HK-2 (cell line): ENCODE measurements around the gene SCFD2.
"Not testable (repeated sequence)": the region's sequence is repeated elsewhere in the genome, so short reads cannot be mapped to it uniquely, and the experiment has no call there.

Experiments
- DNase-seq: peaks from one replicate; pipeline ENCODE4 v3.0.0-alpha.2; 2018; ENCODE audit not compliant: unreplicated experiment

SCFD2 gene

DNA sequence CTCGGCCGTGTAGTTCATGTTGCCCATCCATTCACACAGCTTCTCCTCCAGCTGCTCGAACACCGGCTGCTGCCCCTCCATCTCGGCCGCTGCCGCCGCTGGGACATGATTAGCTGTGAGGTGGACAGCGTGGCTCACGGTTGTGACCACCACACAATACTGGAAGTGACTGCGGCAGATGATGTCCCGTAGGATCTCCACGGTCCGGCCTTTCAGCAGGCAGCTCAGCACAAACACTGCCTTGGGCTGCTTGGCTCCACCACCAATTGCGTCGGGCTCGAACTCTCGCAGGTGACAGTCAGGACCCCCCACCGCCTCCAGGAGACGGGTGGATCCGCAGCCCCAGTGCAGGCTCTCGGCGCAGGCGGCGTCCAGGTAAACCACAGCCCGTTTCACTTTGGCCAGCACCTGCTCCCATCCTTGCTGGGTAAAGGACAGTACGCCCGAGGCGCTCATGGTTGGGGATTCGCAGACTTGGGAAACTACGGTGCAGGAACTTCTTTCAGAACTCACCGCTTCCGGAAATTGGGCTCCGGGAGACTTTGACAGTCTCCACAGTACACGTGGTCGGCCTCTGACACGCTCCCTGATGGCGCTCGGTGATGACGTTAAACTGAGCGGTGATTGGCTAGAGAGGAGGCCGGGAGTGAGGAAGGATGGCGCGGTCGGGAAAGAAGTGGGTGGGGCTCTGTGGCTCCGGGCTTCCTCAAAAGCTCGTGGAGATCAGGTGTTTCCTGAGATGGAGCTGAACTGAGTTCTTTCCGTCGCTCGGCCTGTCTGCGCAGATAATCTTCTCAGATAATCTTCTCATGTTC is at the start of gene SCFD2:
Gene SCFD2, minus strand, starts transcription at position 576 of the 815 bp plus-strand sequence.
- DNase-seq = peak; percentile 96

DNA sequence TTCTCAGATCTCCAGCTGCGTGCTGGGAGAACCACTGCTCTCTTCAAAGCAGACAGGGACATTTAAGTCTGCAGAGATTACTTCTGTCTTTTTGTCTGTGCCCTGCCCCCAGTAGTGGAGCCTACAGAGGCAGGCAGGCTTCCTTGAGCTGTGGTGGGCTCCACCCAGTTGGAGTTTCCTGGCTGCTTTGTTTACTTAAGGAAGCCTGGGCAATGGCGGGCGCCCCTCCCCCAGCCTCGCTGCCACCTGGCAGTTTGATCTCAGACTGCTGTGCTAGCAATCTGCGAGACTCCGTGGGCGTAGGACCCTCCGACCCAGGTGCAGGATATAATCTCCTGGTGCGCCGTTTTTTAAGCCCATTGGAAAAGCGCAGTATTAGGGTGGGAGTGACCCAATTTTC is 43.6 kb upstream of the SCFD2 start:
- not testable (repeated sequence) for DNase-seq

DNA sequence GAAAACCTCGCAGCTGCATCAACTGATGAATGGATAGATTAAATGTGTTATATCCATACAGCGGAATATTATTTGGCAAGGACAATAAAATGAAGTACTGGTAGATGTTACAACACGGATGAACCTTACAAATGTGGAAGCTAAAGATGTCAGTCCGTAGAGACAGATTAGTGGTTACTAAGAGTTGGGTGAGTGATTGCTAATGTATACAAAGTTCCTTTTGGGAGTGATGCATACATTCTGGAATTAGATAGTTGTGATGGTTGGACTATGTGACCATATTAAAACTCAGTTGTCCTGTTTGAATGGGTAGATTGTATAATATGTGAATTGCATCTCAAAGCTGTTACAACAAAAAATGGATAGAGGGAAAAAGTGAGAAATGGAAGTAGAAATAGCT is 14.4 kb upstream of the SCFD2 start:
- DNase-seq = no peak

DNA sequence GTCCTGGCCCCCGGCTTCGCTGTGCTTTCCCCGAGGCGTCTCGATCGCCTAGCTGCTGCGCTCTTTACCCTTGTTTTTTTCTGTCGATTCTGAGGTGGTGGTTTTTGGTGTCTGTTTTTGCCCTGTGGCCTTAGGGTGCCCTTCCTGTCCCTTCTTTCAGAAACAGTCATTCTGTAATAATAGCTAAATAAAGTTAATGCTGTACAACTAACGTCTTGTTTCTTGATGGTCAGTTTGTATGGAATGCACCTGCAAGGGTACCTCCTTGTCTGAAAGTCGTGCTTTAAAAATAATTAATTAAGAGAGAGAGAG is 12.3 kb upstream of the SCFD2 start:
- DNase-seq = no peak

DNA sequence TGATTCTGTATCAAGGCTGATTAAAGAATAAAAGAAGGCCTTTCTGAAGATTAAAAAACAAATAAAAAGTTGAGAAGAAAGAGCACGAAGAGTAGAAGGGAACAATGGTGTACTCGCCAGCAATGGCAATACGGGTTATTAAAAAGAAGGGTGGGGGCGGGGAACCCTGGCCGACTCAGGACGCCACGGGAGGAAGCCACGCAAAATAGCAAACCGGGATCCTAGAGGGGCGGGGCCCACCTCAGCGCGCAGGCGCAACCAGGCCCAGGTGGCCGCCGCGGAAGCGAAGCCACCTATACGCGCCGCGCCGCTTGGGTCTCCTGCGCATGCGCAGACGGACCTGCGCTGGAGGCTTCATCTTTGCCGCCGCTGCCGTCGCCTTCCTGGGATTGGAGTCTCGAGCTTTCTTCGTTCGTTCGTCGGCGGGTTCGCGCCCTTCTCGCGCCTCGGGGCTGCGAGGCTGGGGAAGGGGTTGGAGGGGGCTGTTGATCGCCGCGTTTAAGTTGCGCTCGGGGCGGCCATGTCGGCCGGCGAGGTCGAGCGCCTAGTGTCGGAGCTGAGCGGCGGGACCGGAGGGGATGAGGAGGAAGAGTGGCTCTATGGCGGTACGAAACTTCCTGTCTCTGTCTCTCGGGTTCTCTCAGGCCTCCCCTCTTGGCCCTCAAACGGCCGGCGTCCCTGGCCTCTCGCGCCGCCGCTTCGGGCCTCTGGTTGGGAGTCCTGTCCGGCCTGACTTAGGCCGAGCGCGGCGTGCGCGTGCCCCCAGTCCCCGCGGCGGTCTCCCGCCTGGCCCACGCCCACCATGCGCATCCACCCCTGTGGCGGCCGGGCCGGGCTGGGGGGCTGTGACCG is 11.7 kb upstream of the SCFD2 start, which contains the start of gene FIP1L1:
Gene FIP1L1, plus strand, starts transcription at position 323 of the 852 bp plus-strand sequence. Its CDS starts 198 bp downstream, at position 521.
- DNase-seq = peak; percentile 95

DNA sequence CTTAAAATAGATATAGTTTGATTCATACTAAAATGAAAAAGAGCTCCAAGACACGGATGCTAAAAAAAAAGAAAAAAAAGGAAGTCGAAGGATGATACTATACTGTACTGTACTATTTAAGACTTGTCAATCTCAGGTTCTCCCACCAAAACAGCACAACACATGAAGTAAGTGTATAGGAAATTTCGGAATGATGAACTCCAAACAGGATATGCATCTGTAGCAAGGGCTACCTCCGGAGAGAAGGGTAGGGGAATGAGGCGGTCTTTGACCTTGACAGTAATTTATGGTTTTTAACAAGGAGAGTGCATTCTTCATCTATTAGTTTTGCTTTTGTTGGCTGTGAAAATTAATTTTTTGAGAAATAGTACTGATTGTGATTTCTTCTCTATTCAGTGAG is 11.0 kb upstream of the SCFD2 start:
- no peak for DNase-seq

DNA sequence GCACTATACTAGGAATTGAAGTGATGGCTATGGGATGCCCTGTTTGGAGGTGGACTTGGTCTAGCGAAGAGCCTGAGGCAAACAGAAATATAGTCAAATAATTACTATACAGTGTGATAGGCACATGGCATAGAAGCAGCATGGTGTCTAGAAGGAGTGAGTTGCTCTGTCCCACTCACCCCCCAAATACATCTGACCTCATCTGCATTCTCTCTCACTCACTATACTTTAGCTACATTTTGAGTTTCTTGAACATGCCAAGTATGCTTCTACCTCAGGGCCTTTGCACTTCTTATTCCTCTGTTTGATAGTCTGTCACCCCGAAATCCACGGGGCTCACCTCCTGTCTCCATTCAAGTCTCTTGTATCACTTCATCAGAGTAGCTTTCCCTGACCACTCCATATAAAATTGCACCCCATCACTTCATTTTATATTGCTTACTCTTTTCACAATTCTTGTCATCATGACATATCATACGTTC is 9.0 kb upstream of the SCFD2 start:
- no peak for DNase-seq

DNA sequence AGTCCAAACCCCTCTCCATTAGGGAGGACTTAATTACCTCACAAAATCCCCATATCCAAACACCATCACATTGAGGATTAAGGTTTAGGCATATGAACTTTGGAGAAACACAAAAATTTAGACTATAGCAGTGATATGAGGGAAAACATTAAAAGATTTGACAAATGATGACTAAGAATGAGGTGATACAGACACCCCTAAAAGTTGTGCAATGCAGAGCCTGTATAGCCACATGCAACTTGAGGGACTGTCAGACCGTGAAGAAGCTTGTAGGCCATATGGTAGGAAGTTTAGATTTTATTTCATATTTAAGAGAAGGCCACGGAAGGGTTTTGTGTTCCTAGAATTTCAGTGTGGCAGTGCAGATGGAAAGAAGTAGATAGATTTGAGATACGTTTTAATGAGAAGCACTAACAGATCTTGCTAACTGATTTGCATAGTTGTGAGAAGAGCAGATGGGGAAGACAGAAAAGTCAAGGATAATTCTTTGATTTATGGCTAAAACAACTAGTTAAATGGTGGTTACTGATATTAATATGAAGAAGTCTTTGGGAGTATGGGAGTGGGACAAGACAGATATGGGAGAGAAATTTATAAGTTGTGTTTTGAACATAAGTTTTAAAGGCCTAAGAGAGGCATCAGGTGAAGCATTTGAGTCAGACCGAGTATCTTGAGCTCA is 6.1 kb upstream of the SCFD2 start:
- DNase-seq = no peak

DNA sequence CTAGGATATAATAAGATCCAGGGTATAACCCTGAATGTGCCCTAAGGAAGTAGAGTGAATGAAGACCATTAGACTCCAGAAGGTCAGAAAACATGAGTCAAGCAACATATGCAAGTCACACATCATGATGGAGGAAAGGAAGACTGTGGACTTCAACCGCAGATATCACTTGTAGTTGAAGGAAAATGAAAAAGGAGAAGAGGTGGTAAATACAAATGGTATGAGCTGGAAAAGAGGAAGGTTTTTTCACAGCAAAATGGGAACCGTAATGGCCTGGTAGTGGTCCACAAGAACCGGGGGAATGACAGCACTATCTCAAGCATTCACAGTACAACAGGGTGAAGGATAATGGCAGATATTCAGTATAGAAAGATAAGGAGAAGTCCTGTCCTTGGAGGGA is 5.2 kb upstream of the SCFD2 start:
- DNase-seq = no peak

DNA sequence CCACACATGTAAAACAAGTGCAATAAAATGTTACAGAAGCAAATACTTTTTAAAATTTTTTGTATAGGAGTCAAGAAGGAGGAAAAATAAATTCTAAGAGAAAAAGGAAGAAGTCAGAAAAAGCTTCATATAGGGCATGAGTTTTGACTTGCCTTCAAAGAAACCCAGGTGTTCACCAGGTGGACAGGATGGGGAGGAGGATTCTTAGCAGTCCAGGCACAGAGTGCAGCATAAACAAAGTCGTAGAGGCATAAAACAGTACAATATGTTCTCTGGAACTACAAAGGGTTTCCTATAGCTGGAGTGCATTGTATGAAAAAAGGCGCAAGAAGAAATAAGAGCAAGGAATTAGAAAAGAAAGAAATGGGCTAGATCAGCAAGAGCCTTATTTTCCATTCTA is 1.9 kb upstream of the SCFD2 start:
- DNase-seq = no peak

DNA sequence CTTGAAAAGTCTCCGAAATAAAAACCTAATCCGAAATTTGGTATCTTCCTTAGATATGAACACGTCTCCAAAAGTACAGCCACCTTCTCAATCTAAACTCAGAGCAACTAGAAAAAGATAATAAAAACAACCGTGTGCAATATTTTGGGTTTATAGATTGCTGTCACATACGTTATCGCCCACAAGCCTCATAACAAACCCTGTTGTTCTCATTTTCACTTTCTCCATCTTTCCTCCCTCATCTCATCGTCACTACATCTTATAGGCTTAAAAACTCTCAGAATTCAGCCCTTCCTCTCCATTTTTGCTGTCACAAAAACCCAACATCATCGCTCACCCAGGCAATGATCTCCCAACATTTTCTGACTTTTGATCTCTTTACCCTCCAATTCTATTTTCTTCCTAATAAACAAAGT is 448 bp upstream of the SCFD2 start:
- no peak for DNase-seq

DNA sequence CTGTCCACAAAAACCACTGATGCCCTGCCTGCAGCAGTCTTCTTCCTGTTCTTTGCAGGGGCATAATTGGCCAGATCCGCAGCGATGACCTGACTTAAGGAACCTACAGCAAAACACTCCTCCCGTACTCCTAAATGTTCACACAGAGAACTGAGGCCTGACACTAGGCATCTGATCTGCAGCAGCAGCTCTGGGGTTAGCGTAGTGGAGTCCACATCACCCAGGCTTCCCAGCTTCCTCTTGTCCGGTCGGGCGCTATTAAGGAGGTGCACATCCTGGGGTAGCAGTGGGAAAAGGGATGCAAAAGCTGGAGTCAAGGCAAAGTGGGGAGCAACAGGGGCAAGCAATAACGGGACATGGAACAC is 758 bp downstream of the SCFD2 start:
- peak; percentile 32 for DNase-seq

DNA sequence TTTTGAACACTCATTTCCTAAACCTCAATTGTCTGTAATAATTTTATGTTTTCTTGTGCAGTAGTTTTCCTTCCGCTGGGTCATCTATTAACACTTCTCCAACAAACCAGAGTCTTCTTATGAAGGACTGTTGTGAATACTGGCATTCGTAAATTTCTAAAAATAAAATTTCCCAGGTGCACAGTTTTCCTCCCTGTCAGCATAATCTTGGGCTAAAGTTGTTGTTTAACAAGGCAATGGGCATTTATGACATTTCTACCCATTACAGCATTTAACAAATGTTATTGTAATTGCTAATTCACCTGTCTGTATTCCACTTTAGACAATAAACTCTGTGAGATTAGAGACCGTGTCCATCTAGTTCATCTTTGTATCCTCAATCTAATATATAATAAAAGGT is 1.2 kb downstream of the SCFD2 start:
- DNase-seq = no peak

DNA sequence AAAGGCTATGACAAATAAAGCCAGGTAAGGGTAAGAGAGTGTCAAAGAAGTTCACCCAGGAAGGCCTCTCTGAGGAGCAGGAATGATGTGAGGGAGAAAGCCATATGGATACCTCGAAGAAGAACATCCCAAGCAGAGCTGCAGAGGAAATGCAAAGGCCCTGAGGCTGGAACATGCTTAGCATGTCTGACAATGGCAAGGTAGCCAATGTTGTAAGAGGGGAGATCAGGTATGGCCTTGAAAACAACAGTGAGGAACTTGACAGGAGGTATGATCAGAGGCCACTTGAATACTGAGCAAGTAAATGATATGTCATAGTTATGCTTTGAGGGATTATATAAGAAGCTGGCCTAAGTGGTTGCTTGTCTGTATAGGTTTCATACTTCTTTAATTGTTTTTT is 3.8 kb downstream of the SCFD2 start:
- no peak for DNase-seq

DNA sequence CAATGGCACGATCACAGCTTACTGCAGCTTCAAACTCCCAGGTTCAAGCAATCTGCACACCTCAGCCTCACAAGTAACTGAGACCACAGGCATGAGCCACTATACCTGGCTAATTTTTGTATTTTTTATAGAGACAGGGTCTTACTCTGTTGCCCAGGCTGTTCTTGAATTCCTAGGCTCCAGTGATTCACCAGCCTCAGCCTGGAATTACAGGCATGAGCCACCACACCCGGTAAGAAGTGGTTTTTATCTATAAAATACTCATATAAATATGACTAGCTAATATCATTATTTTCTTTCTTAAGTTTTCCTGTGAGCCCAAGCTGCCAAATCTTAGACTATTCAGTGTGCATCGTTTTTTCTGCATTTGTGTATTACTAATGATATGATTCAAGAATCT is 4.4 kb downstream of the SCFD2 start:
- no peak for DNase-seq

DNA sequence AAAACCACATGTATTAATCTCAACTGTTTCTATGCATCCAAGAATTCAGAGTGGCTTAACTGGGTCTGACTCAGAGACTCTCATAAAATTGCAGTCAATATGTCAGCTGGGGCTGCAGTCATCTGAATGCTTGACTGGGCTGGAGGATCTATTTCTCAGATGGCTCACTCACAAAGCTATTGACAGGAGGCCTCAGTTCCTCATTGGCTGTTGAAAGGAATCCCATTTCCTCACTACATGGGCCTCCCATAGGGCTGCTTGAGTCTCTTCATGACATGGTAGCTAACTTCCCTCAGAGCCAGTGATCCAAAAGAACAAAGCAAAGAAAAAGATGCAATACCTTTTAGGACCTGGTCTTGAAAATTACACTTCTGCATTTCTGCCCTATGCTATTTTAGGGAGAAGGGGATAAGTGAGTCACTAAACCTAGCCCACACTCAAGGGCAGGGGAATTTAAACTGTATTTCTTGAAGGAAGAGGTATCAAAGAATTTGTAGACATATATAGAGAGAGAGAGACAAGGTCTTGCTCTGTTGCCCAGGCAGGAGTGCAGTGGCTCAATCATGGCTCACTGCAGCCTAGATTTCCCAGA is 9.8 kb downstream of the SCFD2 start:
- DNase-seq = no peak

DNA sequence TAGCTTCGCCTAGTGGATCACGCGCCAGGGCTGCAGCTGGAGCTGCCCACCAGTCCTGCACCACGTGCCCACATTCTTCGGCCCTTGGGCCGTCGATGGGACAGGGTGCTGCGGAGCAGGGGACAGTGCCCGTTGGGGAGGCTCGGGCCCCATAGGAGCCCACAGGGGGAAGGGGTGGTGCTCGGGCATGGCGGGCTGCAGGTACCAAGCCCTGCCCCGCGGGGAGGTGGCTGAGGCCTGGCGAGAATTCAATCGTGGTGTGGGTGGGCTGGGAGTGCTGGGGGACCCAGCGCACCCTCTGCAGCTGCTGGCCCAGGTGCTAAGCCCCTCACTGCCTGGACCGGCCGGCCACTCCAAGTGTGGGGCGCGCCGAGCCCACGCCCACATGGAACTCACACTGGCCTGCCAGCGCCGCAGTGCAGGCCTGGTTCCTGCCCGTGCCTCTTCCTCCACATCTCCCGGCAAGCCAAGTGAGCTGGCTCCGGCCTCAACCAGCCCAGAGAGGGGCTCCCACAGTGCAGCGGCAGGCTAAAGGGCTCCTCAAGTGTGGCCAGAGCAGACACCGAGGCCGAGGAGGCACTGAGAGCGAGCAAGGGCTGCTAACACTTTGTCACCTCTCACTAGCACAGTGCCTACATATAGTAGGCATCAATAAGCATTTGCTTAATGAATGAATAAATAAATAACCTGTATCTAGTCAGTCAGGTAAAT is 11.7 kb downstream of the SCFD2 start:
- DNase-seq = no peak

DNA sequence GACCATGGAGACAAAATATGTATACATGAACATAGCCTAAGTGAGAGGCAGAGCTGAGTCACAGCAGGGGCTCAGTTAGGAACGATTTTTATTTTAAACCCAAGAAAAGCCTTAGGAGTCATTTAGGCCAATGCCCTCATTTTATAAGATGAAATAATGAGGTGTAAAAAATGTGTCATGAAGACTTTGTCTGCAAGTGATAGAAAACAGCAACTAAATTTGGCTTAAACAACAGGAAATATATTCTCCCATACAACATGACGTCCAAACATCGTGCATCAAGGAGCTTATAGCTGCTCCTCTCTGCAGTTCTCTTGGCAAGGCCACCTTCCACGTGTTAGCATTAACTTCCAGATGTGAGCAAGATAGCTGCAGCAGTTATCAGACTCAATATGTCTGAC is 16.8 kb downstream of the SCFD2 start:
- no peak for DNase-seq

DNA sequence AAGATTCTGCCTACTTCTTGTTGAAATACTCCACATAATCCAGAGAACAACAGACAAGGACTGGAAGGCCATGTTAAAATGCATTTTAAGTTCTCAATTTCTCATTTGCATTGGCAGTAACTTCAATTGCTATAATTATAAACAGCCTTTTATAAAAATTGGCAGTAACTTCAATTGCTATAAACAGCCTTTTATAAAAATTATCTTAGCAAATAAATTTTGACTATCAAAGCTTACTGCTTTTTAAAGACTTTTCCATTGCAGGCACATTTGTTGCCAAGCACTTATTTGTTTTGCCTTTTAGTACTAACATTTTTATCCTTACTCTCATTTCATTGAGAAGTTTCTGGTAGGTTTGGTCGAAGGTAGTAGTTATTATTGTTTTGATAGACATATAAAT is 17.8 kb downstream of the SCFD2 start:
- no peak for DNase-seq

DNA sequence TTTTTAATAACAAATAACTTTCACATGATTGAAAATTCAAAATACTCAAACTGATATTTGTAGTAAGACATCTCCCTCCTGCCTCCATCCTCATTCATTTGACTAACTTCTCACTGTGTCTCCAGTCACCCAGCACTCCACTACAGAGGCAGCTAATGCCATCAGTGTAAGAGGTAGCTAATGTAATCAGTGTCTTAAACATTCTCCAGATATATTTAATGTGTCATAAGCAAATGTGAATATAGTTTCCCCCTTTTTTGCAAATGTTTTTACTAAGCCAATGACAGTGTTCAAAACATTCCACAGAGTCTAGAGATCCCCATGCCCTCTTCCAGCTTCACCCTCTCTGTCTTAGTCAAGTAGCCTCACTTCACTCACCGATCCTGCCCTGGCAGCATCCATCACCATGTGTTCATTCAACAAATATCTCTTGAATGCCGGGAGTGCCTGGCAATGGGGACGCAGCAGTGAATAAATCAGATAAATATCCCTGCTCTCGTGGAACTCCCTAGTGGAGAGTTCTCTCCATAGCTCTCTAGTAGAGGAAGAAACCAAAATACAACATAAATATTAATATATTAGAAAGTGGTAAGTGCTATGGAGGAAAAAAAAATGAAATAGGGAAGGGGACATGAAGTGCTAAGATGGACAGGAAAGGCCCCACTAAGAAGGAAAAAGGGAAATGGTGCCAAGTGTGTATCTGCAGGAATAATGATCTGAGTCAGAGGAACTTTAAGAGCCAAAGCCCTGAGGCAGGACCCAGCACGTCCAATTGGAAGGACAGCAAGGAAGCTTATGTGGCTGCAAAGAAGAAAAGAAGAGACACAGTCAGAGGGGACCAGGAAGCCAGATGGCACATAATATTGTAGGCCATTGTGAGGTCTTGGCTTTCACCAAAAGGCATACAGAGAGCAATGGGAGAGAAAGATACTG is 18.7 kb downstream of the SCFD2 start:
- DNase-seq = no peak
